ENCODE data around the gene THSD7A. TPM values are rescaled to one million over a fixed set of nuclear protein-coding genes. Genes with fewer than 3 reads are reported as not detected.

The THSD7A gene
- total RNA-seq, 1 experiment from 2014 or later = not detected

DNA sequence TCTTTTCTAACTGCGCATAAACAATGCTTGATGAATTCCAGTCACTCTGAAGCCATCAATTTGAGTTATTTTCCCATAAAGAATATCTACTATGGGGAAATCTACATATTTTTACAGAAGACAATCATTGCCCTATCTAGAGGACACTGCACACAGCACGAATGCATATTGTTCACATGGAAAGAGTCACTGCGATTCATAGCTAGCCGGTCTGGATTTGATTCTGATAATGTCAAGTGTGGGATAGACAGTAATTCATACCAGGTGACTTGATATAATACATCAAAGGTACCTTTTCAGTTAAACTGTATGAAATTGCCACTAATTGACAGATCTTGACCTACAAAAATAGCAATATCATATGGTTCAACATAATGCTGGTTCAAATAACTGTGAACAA lies 255.7 kb downstream of the THSD7A start:
- CTCF ChIA-PET = no interaction called here
- POLR2A ChIA-PET = no interaction called here
- BruUV-seq (replicated peaks) = no TSS peak
- DNase-seq (ENCODE audit: unreplicated experiment) = no peak
- Mint-ChIP-seq H3K4me3 (ENCODE audit: unreplicated experiment) (no peak overlapping the region), H3K9me3 (ENCODE audit: unreplicated experiment) (no peaks in the 10 kb centered on the region), H3K27me3 (ENCODE audit: insufficient read depth, unreplicated experiment) (peaks cover 15% of the 10 kb centered on the region), H3K27ac (ENCODE audit: low read depth, unreplicated experiment) (no peak overlapping the region), H3K36me3 (ENCODE audit: insufficient read depth, unreplicated experiment) (no peaks in the 10 kb centered on the region), H3K4me1 (ENCODE audit: insufficient read depth, unreplicated experiment) (no peaks in the 10 kb centered on the region)
- intact Hi-C loops (cut with micrococcal nuclease) = no loop called here
- TF ChIP-seq, protein P1, sequence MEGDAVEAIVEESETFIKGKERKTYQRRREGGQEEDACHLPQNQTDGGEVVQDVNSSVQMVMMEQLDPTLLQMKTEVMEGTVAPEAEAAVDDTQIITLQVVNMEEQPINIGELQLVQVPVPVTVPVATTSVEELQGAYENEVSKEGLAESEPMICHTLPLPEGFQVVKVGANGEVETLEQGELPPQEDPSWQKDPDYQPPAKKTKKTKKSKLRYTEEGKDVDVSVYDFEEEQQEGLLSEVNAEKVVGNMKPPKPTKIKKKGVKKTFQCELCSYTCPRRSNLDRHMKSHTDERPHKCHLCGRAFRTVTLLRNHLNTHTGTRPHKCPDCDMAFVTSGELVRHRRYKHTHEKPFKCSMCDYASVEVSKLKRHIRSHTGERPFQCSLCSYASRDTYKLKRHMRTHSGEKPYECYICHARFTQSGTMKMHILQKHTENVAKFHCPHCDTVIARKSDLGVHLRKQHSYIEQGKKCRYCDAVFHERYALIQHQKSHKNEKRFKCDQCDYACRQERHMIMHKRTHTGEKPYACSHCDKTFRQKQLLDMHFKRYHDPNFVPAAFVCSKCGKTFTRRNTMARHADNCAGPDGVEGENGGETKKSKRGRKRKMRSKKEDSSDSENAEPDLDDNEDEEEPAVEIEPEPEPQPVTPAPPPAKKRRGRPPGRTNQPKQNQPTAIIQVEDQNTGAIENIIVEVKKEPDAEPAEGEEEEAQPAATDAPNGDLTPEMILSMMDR (IDR thresholded peaks at IDR 0.05; ENCODE audit: unreplicated experiment) = no peak

DNA sequence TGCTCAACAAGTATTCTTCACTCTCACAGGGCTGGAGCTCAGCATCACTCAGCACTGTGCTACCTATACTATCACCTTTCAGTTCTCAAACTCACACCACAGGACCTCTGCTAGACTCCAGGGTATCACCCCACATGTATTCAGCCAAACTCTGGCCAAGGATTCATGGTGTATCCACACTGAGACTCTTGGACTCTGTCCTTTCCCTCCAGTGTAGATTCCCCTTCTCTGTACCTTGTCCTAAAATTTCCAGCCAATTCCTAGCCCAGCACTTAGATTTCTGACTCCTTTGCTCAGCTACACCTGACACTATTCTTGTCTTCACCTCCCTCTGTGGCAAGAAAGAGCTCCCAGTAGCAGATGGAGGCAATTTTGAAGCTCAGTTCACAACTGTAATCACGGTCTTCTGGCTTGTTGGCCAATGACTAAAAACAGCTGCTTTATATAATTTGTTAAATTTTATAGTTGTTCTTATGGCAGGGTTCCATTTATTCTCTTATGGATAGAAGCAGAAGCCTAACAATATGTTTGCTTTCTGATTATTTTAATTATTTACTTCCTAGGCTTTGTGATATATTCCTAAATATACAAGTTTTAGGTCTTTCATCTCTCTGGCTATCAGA lies 258.8 kb downstream of the THSD7A start:
- H3K27ac Mint-ChIP-seq (ENCODE audit: low read depth, unreplicated experiment) = no peak overlapping the region
- BruUV-seq (replicated peaks) = no TSS peak

DNA sequence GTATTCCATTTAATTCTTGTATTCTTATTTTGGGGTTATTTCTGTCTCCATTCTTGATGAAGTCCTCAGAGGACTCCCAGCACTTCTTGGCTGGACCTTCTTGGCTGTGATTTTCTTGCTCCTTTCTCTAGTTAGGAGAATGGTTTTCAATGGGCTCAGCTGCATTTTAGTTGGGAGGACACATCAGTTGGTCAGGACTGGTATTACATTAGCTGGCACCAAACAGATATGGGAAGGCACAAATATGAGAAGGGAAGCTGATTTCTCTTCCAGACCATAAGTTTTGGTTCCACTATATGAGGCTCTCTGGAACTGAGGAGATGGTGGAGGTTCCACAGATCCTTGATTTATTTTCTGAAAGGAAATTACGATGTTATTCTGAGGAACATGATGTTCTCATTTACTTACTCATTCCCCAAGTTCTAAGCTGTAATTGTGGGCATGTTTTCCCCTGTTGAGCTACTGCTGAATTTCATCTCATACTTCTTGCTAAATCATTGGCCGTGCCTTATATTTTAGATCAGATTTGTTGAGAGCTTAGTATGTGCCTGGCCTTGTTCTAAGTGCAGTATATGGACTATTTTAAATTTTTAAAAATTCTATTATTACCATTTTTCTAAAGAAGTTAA lies 261.0 kb downstream of the THSD7A start:
- H3K4me1 Mint-ChIP-seq (ENCODE audit: insufficient read depth, unreplicated experiment) = no peaks in the 10 kb centered on the region
- H3K4me3 Mint-ChIP-seq (ENCODE audit: unreplicated experiment) = no peak overlapping the region
- ChIA-PET POLR2A (no interaction called here), CTCF (interaction anchor here (0.5 to 1.2 kb wide), 2 partner anchors 9 to 107 kb away, joined by 3 read pairs; no protein-coding TSS in a partner anchor)
- no peaks in the 10 kb centered on the region for H3K36me3 Mint-ChIP-seq (ENCODE audit: insufficient read depth, unreplicated experiment)
- H3K27ac Mint-ChIP-seq (ENCODE audit: low read depth, unreplicated experiment) = no peak overlapping the region
- H3K27me3 Mint-ChIP-seq (ENCODE audit: insufficient read depth, unreplicated experiment) = peaks cover 16% of the 10 kb centered on the region
- BruUV-seq (replicated peaks) = no TSS peak
- DNase-seq (ENCODE audit: unreplicated experiment) = no peak
- intact Hi-C loops (cut with micrococcal nuclease) = no loop called here
- TF ChIP-seq, protein P1 (IDR thresholded peaks at IDR 0.05; ENCODE audit: unreplicated experiment) = no peak
- no peaks in the 10 kb centered on the region for H3K9me3 Mint-ChIP-seq (ENCODE audit: unreplicated experiment)

More for the DNA sequence above, 258.8 kb downstream of the THSD7A start:
- TF ChIP-seq, protein P1 (IDR thresholded peaks at IDR 0.05; ENCODE audit: unreplicated experiment) = no peak
- H3K36me3 Mint-ChIP-seq (ENCODE audit: insufficient read depth, unreplicated experiment) = no peaks in the 10 kb centered on the region
- H3K4me3 Mint-ChIP-seq (ENCODE audit: unreplicated experiment) = no peak overlapping the region
- no peak for DNase-seq (ENCODE audit: unreplicated experiment)
- ChIA-PET CTCF (no interaction called here), POLR2A (interaction anchor here (0.7 kb wide), 1 partner anchor 195 kb away, joined by 3 read pairs; no protein-coding TSS in a partner anchor)
- peaks cover 16% of the 10 kb centered on the region for H3K27me3 Mint-ChIP-seq (ENCODE audit: insufficient read depth, unreplicated experiment)
- intact Hi-C loops (cut with micrococcal nuclease) = no loop called here
- no peaks in the 10 kb centered on the region for H3K4me1 Mint-ChIP-seq (ENCODE audit: insufficient read depth, unreplicated experiment)
- no peaks in the 10 kb centered on the region for H3K9me3 Mint-ChIP-seq (ENCODE audit: unreplicated experiment)

DNA sequence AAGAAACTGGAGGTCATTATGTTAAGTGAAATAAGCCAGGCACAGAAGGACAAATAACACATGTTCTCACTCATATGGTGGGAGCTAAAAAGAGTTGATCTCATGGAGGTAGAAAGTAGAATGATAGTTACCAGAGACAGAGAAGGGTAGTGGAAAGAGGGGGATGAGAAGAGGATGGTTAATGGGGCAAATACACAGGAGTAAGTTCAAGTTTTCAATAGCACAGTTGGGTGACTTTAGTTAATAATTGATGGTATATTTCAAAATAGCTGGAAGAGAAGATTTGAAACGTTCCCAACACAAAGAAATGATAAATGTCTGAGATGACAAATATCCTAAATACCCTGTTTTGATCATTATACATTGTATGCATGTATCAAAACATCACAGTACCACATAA lies 261.8 kb downstream of the THSD7A start:
- no peaks in the 10 kb centered on the region for H3K4me1 Mint-ChIP-seq (ENCODE audit: insufficient read depth, unreplicated experiment)
- peaks cover 16% of the 10 kb centered on the region for H3K27me3 Mint-ChIP-seq (ENCODE audit: insufficient read depth, unreplicated experiment)
- ChIA-PET CTCF (interaction anchor here (0.5 kb wide), 1 partner anchor 538 kb away, joined by 3 read pairs; no protein-coding TSS in a partner anchor), POLR2A (no interaction called here)
- no peak for DNase-seq (ENCODE audit: unreplicated experiment)
- BruUV-seq (replicated peaks) = no TSS peak
- no peak overlapping the region for H3K27ac Mint-ChIP-seq (ENCODE audit: low read depth, unreplicated experiment)
- H3K36me3 Mint-ChIP-seq (ENCODE audit: insufficient read depth, unreplicated experiment) = no peaks in the 10 kb centered on the region
- intact Hi-C loops (cut with micrococcal nuclease) = no loop called here
- no peak overlapping the region for H3K4me3 Mint-ChIP-seq (ENCODE audit: unreplicated experiment)
- TF ChIP-seq, protein P1 (IDR thresholded peaks at IDR 0.05; ENCODE audit: unreplicated experiment) = no peak
- no peaks in the 10 kb centered on the region for H3K9me3 Mint-ChIP-seq (ENCODE audit: unreplicated experiment)

All from MCF 10A (cell line).